ENCODE measurements around the gene INPP5F. TPM values are rescaled to one million over a fixed set of nuclear protein-coding genes. Genes with fewer than 3 reads are reported as not detected.

Gene INPP5F
- total and polyA plus RNA-seq, 4 donors = 5.6 to 22.9 (median 10.1) TPM

GRCh38 chr10:119714484-119714816, 11.4 kb upstream of the INPP5F start:
- Histone ChIP-seq H3K4me1 (ENCODE audit: control insufficient read depth in 5 of 5, insufficient read depth in 5 of 5, low read length in 5 of 5) (peaks cover 0 to 12% (median 0%) of the 10 kb centered on the region in 5 donors), H3K27me3 (ENCODE audit: control insufficient read depth in 3 of 3, insufficient read depth in 3 of 3, low read length in 2 of 3) (no peaks in the 10 kb centered on the region), H3K9ac (ENCODE audit: insufficient read depth in 1 of 2, low read length in 2 of 2) (no peak overlapping the region), H3K36me3 (ENCODE audit: control insufficient read depth in 4 of 4, insufficient read depth in 4 of 4, low read length in 4 of 4) (no peaks in the 10 kb centered on the region), H3K9me3 (ENCODE audit: control insufficient read depth in 4 of 4, insufficient read depth in 3 of 4, low read length in 3 of 4) (no peaks in the 10 kb centered on the region), H3K4me3 (no peak overlapping the region), H3K27ac (ENCODE audit: low read depth in 1 of 2, low read length in 1 of 2) (no peak overlapping the region)
- no peak for TF ChIP-seq CTCF (IDR thresholded peaks at IDR 0.05; ENCODE audit: control extremely low read depth, extremely low read depth)
- DNase-seq (no peak), ATAC-seq (ENCODE audit: insufficient read depth, low FRiP score) (no peak)
- 82 to 91% methylated on average over 2 of the region's 2 CpGs for WGBS, 2 donors

GRCh38 chr10:119715628-119716505, 10.0 kb upstream of the INPP5F start:
- peak; percentile 43 to 83 (median 73) for DNase-seq
- peak overlapping the region in 1 of 2 donors; percentile 8 for H3K9ac ChIP-seq (ENCODE audit: insufficient read depth in 1 of 2, low read length in 2 of 2)

GRCh38 chr10:119723161-119723560, 2.7 kb upstream of the INPP5F start:
- Histone ChIP-seq H3K36me3 (ENCODE audit: control insufficient read depth in 4 of 4, insufficient read depth in 4 of 4, low read length in 4 of 4) (no peaks in the 10 kb centered on the region), H3K27ac (ENCODE audit: low read depth in 1 of 2, low read length in 1 of 2) (no peak overlapping the region), H3K4me3 (no peak overlapping the region), H3K9ac (ENCODE audit: insufficient read depth in 1 of 2, low read length in 2 of 2) (no peak overlapping the region), H3K27me3 (ENCODE audit: control insufficient read depth in 3 of 3, insufficient read depth in 3 of 3, low read length in 2 of 3) (no peaks in the 10 kb centered on the region), H3K4me1 (ENCODE audit: control insufficient read depth in 5 of 5, insufficient read depth in 5 of 5, low read length in 5 of 5) (peaks cover 0 to 15% (median 4%) of the 10 kb centered on the region in 5 donors), H3K9me3 (ENCODE audit: control insufficient read depth in 4 of 4, insufficient read depth in 3 of 4, low read length in 3 of 4) (no peaks in the 10 kb centered on the region)
- DNase-seq = no peak
- no peak for TF ChIP-seq CTCF (IDR thresholded peaks at IDR 0.05; ENCODE audit: control extremely low read depth, extremely low read depth)
- no peak for ATAC-seq (ENCODE audit: insufficient read depth, low FRiP score)
- 92 to 94% methylated on average over 2 of the region's 2 CpGs for WGBS, 2 donors

More at GRCh38 chr10:119715628-119716505, 10.0 kb upstream of the INPP5F start:
- peak overlapping the region in 1 of 2 donors; percentile 53 for H3K27ac ChIP-seq (ENCODE audit: low read depth in 1 of 2, low read length in 1 of 2)
- peaks cover 0 to 12% (median 0%) of the 10 kb centered on the region in 5 donors for H3K4me1 ChIP-seq (ENCODE audit: control insufficient read depth in 5 of 5, insufficient read depth in 5 of 5, low read length in 5 of 5)
- H3K27me3 ChIP-seq (ENCODE audit: control insufficient read depth in 3 of 3, insufficient read depth in 3 of 3, low read length in 2 of 3) = no peaks in the 10 kb centered on the region
- ATAC-seq (ENCODE audit: insufficient read depth, low FRiP score) = peak; percentile 6
- H3K4me3 ChIP-seq = no peak overlapping the region
- 68 to 79% methylated on average over 8 of the region's 8 CpGs for WGBS, 2 donors
- H3K9me3 ChIP-seq (ENCODE audit: control insufficient read depth in 4 of 4, insufficient read depth in 3 of 4, low read length in 3 of 4) = no peaks in the 10 kb centered on the region
- H3K36me3 ChIP-seq (ENCODE audit: control insufficient read depth in 4 of 4, insufficient read depth in 4 of 4, low read length in 4 of 4) = no peaks in the 10 kb centered on the region
- TF ChIP-seq CTCF (IDR thresholded peaks at IDR 0.05; ENCODE audit: control extremely low read depth, extremely low read depth) = no peak
